T-cell (primary cell): Measurements from ENCODE around the gene ARSA. TPM values are rescaled to one million over a fixed set of nuclear protein-coding genes. Genes with fewer than 3 reads are reported as not detected.
"Not testable (repeated sequence)": the region's sequence is repeated elsewhere in the genome, so short reads cannot be mapped to it uniquely, and the experiment has no call there.

Source experiments
- ATAC-seq, 4 experiments: fragments of 200-7000 bp in 3 of 4; fragments of 150-1000 bp in 1 of 4; cut with Tn5 transposase; replicated peaks in 1 of 4; 1 replicate in 3 of 4; 2 replicates in 1 of 4; pipeline ENCODE4 v1.10.0; 2021; ENCODE audit warnings: moderate library complexity in 3 of 4, mild to moderate bottlenecking in 2 of 4, moderate number of reproducible peaks in 1 of 4
- CTCF ChIA-PET, 2 donors: fragments of 300-600 bp; sonication (Branson Sonifier 250); formaldehyde crosslinking; loops; one replicate each; lab custom pipeline; 2022; ENCODE audit warnings: antibody characterized with exemption in 2 of 2; lab: Charles Lee
- POLR2A ChIA-PET, 2 donors: fragments of 300-600 bp; sonication (Branson Sonifier 250); formaldehyde crosslinking; loops; one replicate each; lab custom pipeline; 2022; ENCODE audit warnings: antibody characterized with exemption in 2 of 2; lab: Charles Lee
- DNase-seq, 35 experiments: peaks; one replicate each; pipeline versions ENCODE4 v3.0.0 to v3.0.0-alpha.2; 2013 to 2023
- H3K27ac ChIP-seq: one replicate; pipeline ENCODE4 v1.5.1; 2013; ENCODE audit warnings: low read length
- H3K27me3 ChIP-seq, 2 experiments: replicated peaks in 1 of 2; 1 replicate in 1 of 2; 2 replicates in 1 of 2; pipeline versions ENCODE4 v1.6.1 to v1.7.0; 2013; ENCODE audit warnings: low read length in 1 of 2, mixed read lengths in 1 of 2; ENCODE audit not compliant: control insufficient read depth in 2 of 2, insufficient read depth in 2 of 2; ENCODE audit errors: extremely low read depth in 1 of 2
- H3K36me3 ChIP-seq, 2 donors: 1 replicate in 1 of 2; 2 replicates in 1 of 2; pipeline versions ENCODE4 v1.6.1 to v1.7.0; 2013; ENCODE audit warnings: low read length in 1 of 2; ENCODE audit not compliant: control insufficient read depth in 2 of 2, insufficient read depth in 1 of 2; ENCODE audit errors: extremely low read depth in 1 of 2
- H3K4me1 ChIP-seq, 2 experiments: 1 replicate in 1 of 2; 2 replicates in 1 of 2; pipeline versions ENCODE4 v1.6.1 to v1.7.0; 2013; ENCODE audit warnings: low read length in 2 of 2, mixed read lengths in 1 of 2; ENCODE audit not compliant: insufficient read depth in 2 of 2, control insufficient read depth in 1 of 2; ENCODE audit errors: extremely low read depth in 1 of 2
- H3K4me3 ChIP-seq, 2 donors: 1 replicate in 1 of 2; 2 replicates in 1 of 2; pipeline versions ENCODE4 v1.5.1 to v1.7.0; 2013; ENCODE audit warnings: mild to moderate bottlenecking in 2 of 2, low read length in 1 of 2, moderate library complexity in 1 of 2; ENCODE audit not compliant: control insufficient read depth in 1 of 2; ENCODE audit errors: extremely low read depth in 1 of 2
- H3K9me3 ChIP-seq: 2 replicates; pipeline ENCODE4 v1.7.0; 2013
- H3K27ac Mint-ChIP-seq, 2 donors: one replicate each; pipeline ENCODE4 v1.8.0; 2020 to 2021; ENCODE audit warnings: mild to moderate bottlenecking in 2 of 2, mixed read lengths in 2 of 2
- H3K27me3 Mint-ChIP-seq, 2 donors: one replicate each; pipeline ENCODE4 v1.8.0; 2021 to 2022; ENCODE audit warnings: mixed read lengths in 2 of 2
- H3K36me3 Mint-ChIP-seq: one replicate; pipeline ENCODE4 v1.8.0; 2021; ENCODE audit warnings: mixed read lengths
- H3K4me1 Mint-ChIP-seq, 3 donors: one replicate each; pipeline ENCODE4 v1.8.0; 2020 to 2022; ENCODE audit warnings: mixed read lengths in 3 of 3, mild to moderate bottlenecking in 1 of 3
- H3K4me3 Mint-ChIP-seq, 3 donors: one replicate each; pipeline ENCODE4 v1.8.0; 2020 to 2022; ENCODE audit warnings: mild to moderate bottlenecking in 3 of 3, mixed read lengths in 3 of 3, moderate library complexity in 3 of 3
- H3K9me3 Mint-ChIP-seq, 3 donors: one replicate each; pipeline ENCODE4 v1.8.0; 2020 to 2022; ENCODE audit warnings: mixed read lengths in 3 of 3
- WGBS: methylation state at CpG from one replicate; pipeline ENCODE4 v1.1.5; 2013; ENCODE audit warnings: missing lambda C conversion rate; ENCODE audit not compliant: insufficient coverage; 5-methylcytosine and 5-hydroxymethylcytosine counted together
- total RNA-seq, 35 experiments: library from RNA in 6 of 35; stranded (reverse) in 6 of 35; fragments of 120-200 nt in 1 of 35; gene quantifications; one replicate each; pipeline versions ENCODE4 v1.2.1 to v1.2.4 and lab custom pipeline; 2013 to 2026

The ARSA gene
- total RNA-seq, 5 donors from 2014 or later (not counting 1 experiment from before 2014, with no cell fraction given): 68.3 to 105 (median 90.6) TPM

GRCh38 chr22:50641696-50642607 is 14.0 kb upstream of the ARSA start:
- DNase-seq: no peak
- H3K9me3 ChIP-seq: no peaks in the 10 kb centered on the region
- Mint-ChIP-seq H3K36me3 (no peaks in the 10 kb centered on the region), H3K27me3 (peaks cover 0 to 12% of the 10 kb centered on the region in 2 donors), H3K4me1 (no peaks in the 10 kb centered on the region), H3K27ac (no peak overlapping the region), H3K9me3 (no peaks in the 10 kb centered on the region), H3K4me3 (no peak overlapping the region)
- 63% methylated on average over 11 of the region's 17 CpGs for WGBS
- H3K4me3 ChIP-seq: no peak overlapping the region
- CTCF ChIA-PET: no interaction called here
- no peaks in the 10 kb centered on the region for H3K4me1 ChIP-seq
- H3K27ac ChIP-seq: no peak overlapping the region
- peaks cover 3 to 45% of the 10 kb centered on the region in 2 experiments for H3K27me3 ChIP-seq
- no peak for ATAC-seq
- H3K36me3 ChIP-seq: no peaks in the 10 kb centered on the region
- POLR2A ChIA-PET: no interaction called here

GRCh38 chr22:50640857-50641647 is 13.1 kb upstream of the ARSA start:
- peaks cover 0 to 6% of the 10 kb centered on the region in 2 donors for H3K27me3 Mint-ChIP-seq
- POLR2A ChIA-PET: no interaction called here

GRCh38 chr22:50640296-50640695 is 12.3 kb upstream of the ARSA start:
- H3K4me3 Mint-ChIP-seq, H3K27me3 Mint-ChIP-seq, POLR2A ChIA-PET, H3K27ac Mint-ChIP-seq, DNase-seq, H3K36me3 ChIP-seq, ATAC-seq, CTCF ChIA-PET, H3K36me3 Mint-ChIP-seq, H3K9me3 Mint-ChIP-seq, H3K4me1 ChIP-seq, H3K4me1 Mint-ChIP-seq, H3K27ac ChIP-seq, H3K9me3 ChIP-seq, H3K4me3 ChIP-seq: not testable (repeated sequence)
- peaks cover 2 to 41% of the 10 kb centered on the region in 2 experiments for H3K27me3 ChIP-seq
- 93% methylated on average over 9 of the region's 12 CpGs for WGBS

More at GRCh38 chr22:50640857-50641647, 13.1 kb upstream of the ARSA start:
- no peaks in the 10 kb centered on the region for H3K9me3 Mint-ChIP-seq
- peaks cover 2 to 41% of the 10 kb centered on the region in 2 experiments for H3K27me3 ChIP-seq
- CTCF ChIA-PET: no interaction called here
- ATAC-seq: no peak
- no peak overlapping the region for H3K4me3 ChIP-seq
- H3K27ac Mint-ChIP-seq: no peak overlapping the region
- H3K9me3 ChIP-seq: no peaks in the 10 kb centered on the region
- no peak overlapping the region for H3K4me3 Mint-ChIP-seq
- no peak overlapping the region for H3K27ac ChIP-seq
- no peak for DNase-seq
- H3K36me3 ChIP-seq: no peaks in the 10 kb centered on the region
- no peaks in the 10 kb centered on the region for H3K4me1 Mint-ChIP-seq
- no peaks in the 10 kb centered on the region for H3K36me3 Mint-ChIP-seq
- no peaks in the 10 kb centered on the region for H3K4me1 ChIP-seq
- 73% methylated on average over 10 of the region's 15 CpGs for WGBS

- 95% methylated on average over 8 of the region's 11 CpGs for WGBS
- ChIA-PET CTCF (no interaction called here), POLR2A (no interaction called here)
- H3K36me3 ChIP-seq: no peaks in the 10 kb centered on the region
- ATAC-seq (no peak), DNase-seq (no peak)
- Mint-ChIP-seq H3K9me3 (no peaks in the 10 kb centered on the region), H3K27me3 (no peaks in the 10 kb centered on the region), H3K4me3 (no peak overlapping the region), H3K4me1 (peaks cover 0 to 5% (median 0%) of the 10 kb centered on the region in 3 donors), H3K27ac (no peak overlapping the region), H3K36me3 (peaks cover 4% of the 10 kb centered on the region)
- peaks cover 0 to 4% of the 10 kb centered on the region in 2 experiments for H3K27me3 ChIP-seq
- no peaks in the 10 kb centered on the region for H3K4me1 ChIP-seq
- H3K27ac ChIP-seq: no peak overlapping the region
- no peak overlapping the region for H3K4me3 ChIP-seq
- H3K9me3 ChIP-seq: no peaks in the 10 kb centered on the region
Observed at GRCh38 chr22:50635591-50635990, 7.6 kb upstream of the ARSA start.

- Histone ChIP-seq H3K4me1 (peaks cover 2 to 3% of the 10 kb centered on the region in 2 experiments), H3K27ac (no peak overlapping the region), H3K4me3 (no peak overlapping the region), H3K9me3 (no peaks in the 10 kb centered on the region), H3K36me3 (no peaks in the 10 kb centered on the region), H3K27me3 (peaks cover 0 to 4% of the 10 kb centered on the region in 2 experiments)
- Mint-ChIP-seq H3K4me1 (peaks cover 11 to 18% (median 15%) of the 10 kb centered on the region in 3 donors), H3K27ac (no peak overlapping the region), H3K9me3 (no peaks in the 10 kb centered on the region), H3K27me3 (no peaks in the 10 kb centered on the region), H3K4me3 (no peak overlapping the region), H3K36me3 (peaks cover 4% of the 10 kb centered on the region)
- ATAC-seq (no peak), DNase-seq (no peak)
- 83% methylated on average over 9 of the region's 11 CpGs for WGBS
- POLR2A ChIA-PET: no interaction called here
- CTCF ChIA-PET: no interaction called here
Observed at GRCh38 chr22:50633771-50634170, 5.8 kb upstream of the ARSA start.

- 100% methylated on average over 3 of the region's 5 CpGs for WGBS
- no peak overlapping the region for H3K27ac ChIP-seq
- peaks cover 0 to 4% of the 10 kb centered on the region in 2 experiments for H3K27me3 ChIP-seq
- no peak for DNase-seq
- Mint-ChIP-seq H3K27ac (no peak overlapping the region), H3K9me3 (no peaks in the 10 kb centered on the region), H3K27me3 (no peaks in the 10 kb centered on the region), H3K36me3 (peaks cover 4% of the 10 kb centered on the region), H3K4me3 (no peak overlapping the region), H3K4me1 (peaks cover 17 to 23% (median 22%) of the 10 kb centered on the region in 3 donors)
- peaks cover 5 to 9% of the 10 kb centered on the region in 2 experiments for H3K4me1 ChIP-seq
- ChIA-PET POLR2A (no interaction called here), CTCF (no interaction called here)
- no peaks in the 10 kb centered on the region for H3K9me3 ChIP-seq
- no peak for ATAC-seq
- H3K4me3 ChIP-seq: no peak overlapping the region
- no peaks in the 10 kb centered on the region for H3K36me3 ChIP-seq
Observed at GRCh38 chr22:50633086-50633485, 5.1 kb upstream of the ARSA start.
